Measurements from ENCODE around the gene ZNF354B.

Gene ZNF354B

GRCh38 chr5:178883815-178884430, 24.2 kb downstream of the ZNF354B start:
- no peak for DNase-seq

DNA sequence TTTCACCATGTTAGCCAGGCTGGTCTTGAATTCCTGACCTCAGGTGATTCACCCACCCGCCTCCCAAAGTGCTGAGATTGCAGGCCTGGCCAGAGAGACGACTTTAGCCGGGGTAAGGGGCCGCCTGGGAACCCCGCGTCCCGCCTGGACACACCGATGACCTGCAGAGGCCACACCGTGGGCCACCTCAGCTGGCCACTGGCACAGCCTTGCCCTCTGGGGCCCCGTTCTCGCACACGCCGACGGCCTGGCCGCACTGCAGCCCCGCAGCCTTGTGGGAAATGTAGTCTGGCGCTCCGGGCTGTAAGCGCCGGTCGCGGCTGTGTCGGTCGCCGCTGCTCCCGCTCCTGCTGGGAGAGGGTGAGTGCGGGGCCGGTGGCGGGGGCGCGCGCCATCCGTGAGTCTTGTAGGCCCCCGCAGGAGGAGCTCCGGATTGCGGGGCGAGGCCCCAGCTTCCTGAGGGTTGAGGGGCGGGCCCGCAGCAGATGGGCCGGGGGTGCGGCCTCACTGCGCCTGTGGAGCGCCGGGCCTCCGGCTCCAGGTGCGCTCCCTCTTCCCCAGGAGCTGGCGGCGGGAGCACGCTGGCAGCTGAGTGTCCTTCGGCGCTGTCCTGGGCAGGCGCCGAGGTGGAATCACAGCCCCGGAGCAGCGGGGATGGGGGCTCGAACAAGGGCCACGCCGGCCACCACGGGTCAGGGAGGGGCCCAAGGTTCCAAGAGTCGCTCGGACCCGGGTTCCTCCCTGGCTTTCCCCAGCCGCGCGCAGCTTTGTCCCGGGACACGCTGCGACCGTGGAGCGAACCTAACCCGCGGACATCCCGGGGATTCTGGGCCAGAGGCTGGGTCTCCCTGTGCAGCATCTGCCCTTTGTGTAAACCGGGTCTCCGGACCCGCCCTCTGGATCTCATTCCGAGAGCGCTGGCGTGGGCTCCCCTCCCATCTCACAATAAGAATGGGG, 36.1 kb downstream of the ZNF354B start, which contains the start of gene ZFP2:
Gene ZFP2 (plus strand): TSS at position 299 of the 957 bp plus-strand sequence. CDS start 35,401 bp downstream, outside the sequence.
- DNase-seq, result peak; percentile 13 to 47

DNA sequence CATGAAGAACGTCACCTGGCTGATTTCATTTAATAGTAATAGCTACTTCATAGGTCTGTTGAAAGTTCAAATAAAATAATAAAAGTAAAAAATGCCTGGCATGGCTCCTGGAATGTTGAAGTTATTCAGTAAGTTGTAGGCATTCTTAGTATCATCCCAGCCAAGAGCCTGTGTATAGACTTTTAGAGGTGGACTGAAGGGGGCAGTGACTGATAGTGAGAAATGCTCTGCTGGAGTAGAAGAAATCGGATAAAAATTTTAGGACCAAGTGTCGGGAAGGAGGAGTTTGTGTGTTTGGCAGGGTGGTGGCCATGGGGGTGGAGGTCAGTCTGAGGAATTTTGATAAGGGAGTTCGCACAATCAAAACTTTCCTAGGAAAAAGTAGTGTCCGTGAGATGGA, 39.5 kb downstream of the ZNF354B start:
- DNase-seq, result no peak

DNA sequence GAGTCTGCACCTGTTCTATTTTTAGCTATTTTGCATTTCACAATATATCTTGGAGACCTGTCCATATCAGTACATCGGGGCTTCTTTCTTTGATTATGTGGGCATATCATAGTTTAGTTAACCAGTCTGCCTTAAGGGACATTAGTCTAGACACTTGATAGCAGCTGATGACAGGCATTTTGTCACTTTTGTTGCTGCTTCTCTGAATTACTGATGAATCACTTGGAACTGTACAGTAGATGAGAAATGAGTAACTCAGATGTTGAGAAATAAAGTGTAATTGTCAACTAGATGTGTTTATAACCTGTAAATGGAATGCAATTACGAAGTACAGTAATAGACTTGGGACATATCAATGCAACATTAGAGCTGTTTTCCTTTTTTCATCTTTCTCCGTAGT, 43.1 kb downstream of the ZNF354B start:
- DNase-seq, result no peak

DNA sequence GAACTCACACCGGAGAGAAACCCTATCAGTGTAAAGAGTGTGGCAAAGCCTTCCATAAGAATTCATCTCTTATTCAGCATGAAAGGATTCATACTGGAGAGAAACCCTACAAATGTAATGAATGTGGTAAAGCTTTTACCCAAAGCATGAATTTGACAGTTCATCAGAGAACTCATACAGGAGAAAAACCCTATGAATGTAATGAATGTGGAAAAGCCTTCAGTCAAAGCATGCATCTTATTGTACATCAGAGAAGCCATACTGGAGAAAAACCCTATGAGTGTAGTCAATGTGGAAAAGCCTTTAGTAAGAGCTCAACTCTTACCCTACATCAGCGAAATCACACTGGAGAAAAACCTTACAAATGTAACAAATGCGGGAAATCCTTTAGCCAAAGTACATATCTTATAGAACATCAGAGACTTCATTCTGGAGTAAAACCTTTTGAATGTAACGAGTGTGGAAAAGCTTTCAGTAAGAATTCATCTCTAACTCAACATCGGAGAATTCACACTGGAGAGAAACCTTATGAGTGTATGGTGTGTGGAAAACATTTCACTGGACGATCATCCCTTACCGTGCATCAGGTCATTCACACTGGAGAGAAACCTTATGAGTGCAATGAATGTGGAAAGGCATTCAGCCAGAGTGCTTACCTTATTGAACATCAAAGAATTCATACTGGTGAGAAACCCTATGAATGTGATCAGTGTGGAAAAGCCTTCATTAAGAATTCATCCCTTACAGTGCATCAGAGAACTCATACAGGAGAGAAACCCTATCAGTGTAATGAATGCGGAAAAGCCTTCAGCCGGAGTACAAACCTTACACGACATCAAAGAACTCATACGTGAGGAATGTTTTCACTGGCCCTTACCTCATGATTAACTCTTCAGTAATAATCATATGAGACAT, 72.3 kb downstream of the ZNF354B start:
- DNase-seq, result no peak
